ENCODE data around the gene RHOB. TPM values are rescaled to one million over a fixed set of nuclear protein-coding genes. Genes with fewer than 3 reads are reported as not detected.
A peak's percentile ranks its signal among the peaks of the same experiment; 100 is the strongest.

RHOB gene
- total RNA-seq, 1 donor, result 142 TPM

- no peak for TF ChIP-seq CTCF (IDR thresholded peaks at IDR 0.05; ENCODE audit: insufficient read depth, low read depth, low read length)
- no peak overlapping the region for H3K4me3 ChIP-seq (ENCODE audit: low read depth, low read length)
- no peak for DNase-seq (ENCODE audit: low read depth)
Measured at GRCh38 chr2:20425884-20426283, 21.0 kb upstream of the RHOB start.

- no peak for TF ChIP-seq CTCF (IDR thresholded peaks at IDR 0.05; ENCODE audit: insufficient read depth, low read depth, low read length)
- no peak for DNase-seq (ENCODE audit: low read depth)
- no peak overlapping the region for H3K4me3 ChIP-seq (ENCODE audit: low read depth, low read length)
Measured at GRCh38 chr2:20427931-20428526, 18.8 kb upstream of the RHOB start.

GRCh38 chr2:20428717-20429490 is 18.0 kb upstream of the RHOB start:
- TF ChIP-seq CTCF (IDR thresholded peaks at IDR 0.05; ENCODE audit: insufficient read depth, low read depth, low read length), result no peak
- no peak for DNase-seq (ENCODE audit: low read depth)

GRCh38 chr2:20429528-20429927 is 17.3 kb upstream of the RHOB start:
- no peak for TF ChIP-seq CTCF (IDR thresholded peaks at IDR 0.05; ENCODE audit: insufficient read depth, low read depth, low read length)
- H3K4me3 ChIP-seq (ENCODE audit: low read depth, low read length), result no peak overlapping the region
- peak; percentile 53 for DNase-seq (ENCODE audit: low read depth)

More at GRCh38 chr2:20428717-20429490, 18.0 kb upstream of the RHOB start:
- H3K4me3 ChIP-seq (ENCODE audit: low read depth, low read length), result no peak overlapping the region

GRCh38 chr2:20430035-20430434 is 16.8 kb upstream of the RHOB start:
- no peak for TF ChIP-seq CTCF (IDR thresholded peaks at IDR 0.05; ENCODE audit: insufficient read depth, low read depth, low read length)
- no peak for DNase-seq (ENCODE audit: low read depth)
- H3K4me3 ChIP-seq (ENCODE audit: low read depth, low read length), result no peak overlapping the region

- TF ChIP-seq CTCF (IDR thresholded peaks at IDR 0.05; ENCODE audit: insufficient read depth, low read depth, low read length), result no peak
- no peak for DNase-seq (ENCODE audit: low read depth)
- H3K4me3 ChIP-seq (ENCODE audit: low read depth, low read length), result no peak overlapping the region
Measured at GRCh38 chr2:20430461-20431300, 16.2 kb upstream of the RHOB start.

Measured in fibroblast of villous mesenchyme (primary cell).